ENCODE measurements around the gene LIMA1.

GRCh38 chr12:50240792-50241114 lies 42.6 kb downstream of the LIMA1 start:
- TF ChIP-seq EZH2 (IDR thresholded peaks at IDR 0.05): no peak
- no peak for TF ChIP-seq POLR2AphosphoS5 (IDR thresholded peaks at IDR 0.05; ENCODE audit: borderline replicate concordance, low read depth, low read length)
- no peak for TF ChIP-seq FOXP2 (optimal IDR thresholded peaks at IDR 0.05; ENCODE audit: control extremely low read depth, extremely low read length, insufficient read depth)

Measured in SK-N-MC (cell line).